DND-41 (cell line): ENCODE measurements around the gene SPATS2L.

Source experiments
- ATAC-seq: fragments of 200-7000 bp; cut with Tn5 transposase; 3 replicates; pipeline ENCODE4 v1.9.1; 2021; ENCODE audit warnings: low read depth; ENCODE audit not compliant: insufficient read depth
- DNase-seq: peaks from one replicate; pipeline ENCODE4 v3.0.0-alpha.2; 2020
- H2AFZ ChIP-seq: 2 replicates; pipeline ENCODE4 v1.6.0; 2012; ENCODE audit warnings: low read depth, low read length
- H3K27ac ChIP-seq: 2 replicates; pipeline ENCODE4 v1.5.1; 2012; ENCODE audit warnings: low read length, inconsistent platforms
- H3K27me3 ChIP-seq: fragments of 200-600 bp; sonication (generic); 2 replicates; pipeline ENCODE4 v1.6.0; 2012; ENCODE audit warnings: low read length, mild to moderate bottlenecking, inconsistent platforms; ENCODE audit not compliant: insufficient read depth, poor library complexity
- H3K36me3 ChIP-seq: 2 replicates; pipeline ENCODE4 v1.5.1; 2012; ENCODE audit warnings: low read length, inconsistent platforms; ENCODE audit not compliant: insufficient read depth
- H3K4me1 ChIP-seq: 2 replicates; pipeline ENCODE4 v1.5.1; 2012; ENCODE audit warnings: mild to moderate bottlenecking, low read length; ENCODE audit not compliant: insufficient read depth
- H3K4me2 ChIP-seq: 2 replicates; pipeline ENCODE4 v1.6.0; 2012; ENCODE audit warnings: mild to moderate bottlenecking, moderate library complexity, low read length, inconsistent platforms; ENCODE audit not compliant: insufficient read depth
- H3K4me3 ChIP-seq, 2 experiments: fragments of 200-600 bp in 1 of 2; shearing (Covaris generic) in 1 of 2; 2 replicates each; pipeline ENCODE4 v1.5.1; 2012 to 2016; ENCODE audit warnings: inconsistent platforms in 2 of 2, low read length in 2 of 2, mild to moderate bottlenecking in 2 of 2, low read depth in 1 of 2, moderate library complexity in 1 of 2
- H3K79me2 ChIP-seq: 2 replicates; pipeline ENCODE4 v1.6.0; 2012; ENCODE audit warnings: low read length, inconsistent platforms; ENCODE audit not compliant: insufficient read depth
- H3K9ac ChIP-seq: 2 replicates; pipeline ENCODE4 v1.6.0; 2012; ENCODE audit warnings: low read depth, mild to moderate bottlenecking, inconsistent platforms, low read length, moderate library complexity
- H3K9me3 ChIP-seq: 2 replicates; pipeline ENCODE4 v1.5.1; 2012; ENCODE audit warnings: low read length, moderate library complexity, mild to moderate bottlenecking, inconsistent platforms; ENCODE audit not compliant: insufficient read depth, severe bottlenecking
- H4K20me1 ChIP-seq: 2 replicates; pipeline ENCODE4 v1.6.0; 2012; ENCODE audit warnings: low read length; ENCODE audit not compliant: insufficient read depth
- EZH2 ChIP-seq: IDR thresholded peaks from 3 replicates; pipeline ENCODE4 v1.6.1; 2012; ENCODE audit warnings: borderline replicate concordance, low read depth, mild to moderate bottlenecking, moderate library complexity, low read length, inconsistent platforms; ENCODE audit not compliant: severe bottlenecking
- TF ChIP-seq, protein P1 (sequence below): IDR thresholded peaks from 2 replicates; pipeline ENCODE4 v1.5.1; 2012; ENCODE audit warnings: borderline replicate concordance, low read length, moderate library complexity, mild to moderate bottlenecking; ENCODE audit not compliant: poor library complexity, severe bottlenecking; ENCODE audit errors: extremely low read depth

The SPATS2L gene

DNA sequence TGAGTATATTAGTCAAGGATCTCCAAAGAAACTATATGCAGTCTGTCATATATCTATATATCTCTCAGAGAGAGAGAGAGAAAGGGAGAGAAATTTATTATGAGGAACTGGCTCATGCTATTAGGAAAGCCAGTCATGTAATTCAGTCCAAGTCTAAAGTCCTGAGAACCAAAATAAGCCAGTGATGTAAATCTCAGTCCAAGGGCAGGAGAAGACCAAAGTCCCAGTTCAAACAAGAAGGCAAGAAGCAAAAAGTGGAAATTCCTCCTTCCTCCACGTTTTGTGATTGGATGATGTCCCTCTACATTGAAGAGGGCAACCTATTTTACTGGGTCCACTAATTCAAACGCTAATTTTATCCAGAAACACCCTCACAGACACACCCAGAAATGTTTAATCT lies 34.2 kb upstream of the SPATS2L start:
- no peaks in the 10 kb centered on the region for H3K79me2 ChIP-seq
- H3K36me3 ChIP-seq, result no peaks in the 10 kb centered on the region
- peaks cover 6% of the 10 kb centered on the region for H3K27me3 ChIP-seq
- ATAC-seq (no peak), DNase-seq (no peak)
- no peaks in the 10 kb centered on the region for H3K4me1 ChIP-seq
- H3K9ac ChIP-seq, result no peak overlapping the region
- no peaks in the 10 kb centered on the region for H4K20me1 ChIP-seq
- no peak overlapping the region for H3K27ac ChIP-seq
- no peak overlapping the region for H2AFZ ChIP-seq
- H3K4me3 ChIP-seq, result no peak overlapping the region
- TF ChIP-seq EZH2, result no peak
- TF ChIP-seq, protein P1, sequence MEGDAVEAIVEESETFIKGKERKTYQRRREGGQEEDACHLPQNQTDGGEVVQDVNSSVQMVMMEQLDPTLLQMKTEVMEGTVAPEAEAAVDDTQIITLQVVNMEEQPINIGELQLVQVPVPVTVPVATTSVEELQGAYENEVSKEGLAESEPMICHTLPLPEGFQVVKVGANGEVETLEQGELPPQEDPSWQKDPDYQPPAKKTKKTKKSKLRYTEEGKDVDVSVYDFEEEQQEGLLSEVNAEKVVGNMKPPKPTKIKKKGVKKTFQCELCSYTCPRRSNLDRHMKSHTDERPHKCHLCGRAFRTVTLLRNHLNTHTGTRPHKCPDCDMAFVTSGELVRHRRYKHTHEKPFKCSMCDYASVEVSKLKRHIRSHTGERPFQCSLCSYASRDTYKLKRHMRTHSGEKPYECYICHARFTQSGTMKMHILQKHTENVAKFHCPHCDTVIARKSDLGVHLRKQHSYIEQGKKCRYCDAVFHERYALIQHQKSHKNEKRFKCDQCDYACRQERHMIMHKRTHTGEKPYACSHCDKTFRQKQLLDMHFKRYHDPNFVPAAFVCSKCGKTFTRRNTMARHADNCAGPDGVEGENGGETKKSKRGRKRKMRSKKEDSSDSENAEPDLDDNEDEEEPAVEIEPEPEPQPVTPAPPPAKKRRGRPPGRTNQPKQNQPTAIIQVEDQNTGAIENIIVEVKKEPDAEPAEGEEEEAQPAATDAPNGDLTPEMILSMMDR, result no peak
- no peak overlapping the region for H3K4me2 ChIP-seq
- no peaks in the 10 kb centered on the region for H3K9me3 ChIP-seq

DNA sequence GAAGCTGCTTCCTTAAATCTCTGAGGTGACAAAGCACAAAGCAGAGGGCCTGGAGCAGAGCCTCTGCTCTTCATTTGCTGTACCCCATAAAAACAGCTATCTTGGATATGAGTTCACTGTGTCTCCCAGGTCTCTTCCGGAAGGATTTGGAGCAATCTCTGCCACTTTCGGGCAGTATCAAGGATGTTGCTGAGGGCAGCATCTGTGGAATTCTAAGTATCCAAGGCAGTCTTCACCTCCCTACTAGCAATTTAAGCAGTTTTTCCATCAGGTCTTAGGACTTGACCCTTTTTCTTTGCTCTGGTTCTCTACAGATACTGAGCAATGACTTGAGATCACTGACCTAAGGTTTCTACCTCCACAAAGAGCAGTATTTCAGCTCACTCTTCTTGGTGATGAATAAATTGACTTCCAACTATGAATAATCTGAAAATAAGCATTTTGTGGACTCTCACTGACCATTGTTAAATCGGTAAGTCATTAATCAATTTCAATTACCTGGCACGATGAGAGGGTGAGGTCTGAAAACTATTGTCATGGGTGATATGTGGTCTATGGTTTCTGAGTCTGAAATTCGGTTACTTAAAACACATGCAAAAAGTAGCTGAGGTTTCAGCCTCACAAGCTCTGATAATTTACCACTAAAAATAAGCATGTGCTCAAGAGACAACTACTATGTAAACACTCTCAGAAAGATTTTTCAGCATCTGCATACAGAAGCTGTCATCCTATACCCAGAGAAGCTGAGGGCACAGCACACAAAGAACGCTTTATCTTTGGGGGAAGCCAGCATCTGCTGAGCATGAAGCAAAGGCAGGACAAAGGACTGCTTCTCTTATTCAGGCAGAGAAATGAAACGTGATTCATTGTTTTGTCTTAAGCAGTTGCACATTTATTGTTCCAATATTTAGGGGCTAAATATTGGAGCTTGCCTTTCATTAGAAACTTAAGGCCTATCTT lies 32.1 kb upstream of the SPATS2L start:
- Histone ChIP-seq H3K27ac (no peak overlapping the region), H3K79me2 (no peaks in the 10 kb centered on the region), H3K4me3 (no peak overlapping the region), H3K4me2 (no peak overlapping the region), H4K20me1 (no peaks in the 10 kb centered on the region), H3K9ac (no peak overlapping the region), H3K36me3 (no peaks in the 10 kb centered on the region), H3K9me3 (no peaks in the 10 kb centered on the region), H3K4me1 (no peaks in the 10 kb centered on the region), H2AFZ (no peak overlapping the region), H3K27me3 (peaks cover 6% of the 10 kb centered on the region)
- TF ChIP-seq, protein P1, result no peak
- no peak for TF ChIP-seq EZH2
- DNase-seq (no peak), ATAC-seq (no peak)

GRCh38 chr2:200275295-200276013 lies 31.0 kb upstream of the SPATS2L start:
- H3K27ac ChIP-seq, result no peak overlapping the region
- DNase-seq, result no peak
- H3K4me2 ChIP-seq, result no peak overlapping the region

More at GRCh38 chr2:200275295-200276013, 31.0 kb upstream of the SPATS2L start:
- no peaks in the 10 kb centered on the region for H3K9me3 ChIP-seq
- H3K4me1 ChIP-seq, result no peaks in the 10 kb centered on the region
- no peak for TF ChIP-seq EZH2
- TF ChIP-seq, protein P1, result no peak
- no peaks in the 10 kb centered on the region for H4K20me1 ChIP-seq
- peaks cover 6% of the 10 kb centered on the region for H3K27me3 ChIP-seq
- ATAC-seq, result no peak
- no peak overlapping the region for H3K9ac ChIP-seq
- no peak overlapping the region for H3K4me3 ChIP-seq
- no peaks in the 10 kb centered on the region for H3K79me2 ChIP-seq
- H2AFZ ChIP-seq, result no peak overlapping the region
- H3K36me3 ChIP-seq, result no peaks in the 10 kb centered on the region
